Suprapubic skin (tissue), 4 donors: ENCODE measurements around the gene DIRAS1. TPM values are rescaled to one million over a fixed set of nuclear protein-coding genes. Genes with fewer than 3 reads are reported as not detected.
A peak's percentile ranks its signal among the peaks of the same experiment; 100 is the strongest.

Experiments used
- DNase-seq, 2 donors: peaks; one replicate each; pipeline ENCODE4 v3.0.0-alpha.2; 2019; ENCODE audit warnings: low spot score in 2 of 2
- H3K27ac ChIP-seq: fragments of 200-600 bp; sonication (generic); one replicate; pipeline ENCODE4 v1.5.1; 2019
- H3K27me3 ChIP-seq: fragments of 200-600 bp; sonication (generic); one replicate; pipeline ENCODE4 v1.5.1; 2019
- H3K36me3 ChIP-seq: fragments of 200-600 bp; sonication (generic); one replicate; pipeline ENCODE4 v1.5.1; 2019
- H3K4me1 ChIP-seq: fragments of 200-600 bp; sonication (generic); one replicate; pipeline ENCODE4 v1.5.1; 2019
- H3K4me3 ChIP-seq: fragments of 200-600 bp; sonication (generic); one replicate; pipeline ENCODE4 v1.5.1; 2019; ENCODE audit warnings: mild to moderate bottlenecking
- H3K9me3 ChIP-seq: fragments of 200-600 bp; sonication (generic); one replicate; pipeline ENCODE4 v1.5.1; 2019
- CTCF ChIP-seq, 2 donors: fragments of 200-600 bp in 1 of 2; fragments of 450-650 bp in 1 of 2; sonication (generic) in 1 of 2; IDR thresholded peaks; one replicate each; pipeline ENCODE4 v1.5.1; 2016 to 2019; ENCODE audit warnings: antibody characterized with exemption in 2 of 2, mild to moderate bottlenecking in 1 of 2, moderate library complexity in 1 of 2
- EP300 ChIP-seq: sonication (generic); formaldehyde crosslinking; IDR thresholded peaks from one replicate; pipeline ENCODE4 v1.6.1; 2017; ENCODE audit warnings: antibody characterized with exemption
- POLR2A ChIP-seq, 2 donors: fragments of 450-650 bp; IDR thresholded peaks; one replicate each; pipeline ENCODE4 v1.6.1; 2017; ENCODE audit warnings: antibody characterized with exemption in 2 of 2, mild to moderate bottlenecking in 2 of 2, moderate library complexity in 2 of 2
- POLR2AphosphoS5 ChIP-seq, 3 donors: sonication (generic); formaldehyde crosslinking; IDR thresholded peaks; one replicate each; pipeline ENCODE4 v1.6.1; 2017; ENCODE audit warnings: antibody characterized with exemption in 3 of 3
- WGBS: methylation state at CpG from one replicate; pipeline ENCODE4 v1.1.5; 2018; 5-methylcytosine and 5-hydroxymethylcytosine counted together
- total RNA-seq, 4 donors: library from RNA; depleted of rRNA; stranded (reverse); fragments of >200 nt; gene quantifications; one replicate each; pipeline ENCODE4 v1.1.0, GENCODE V29; 2016

The DIRAS1 gene
- total RNA-seq, 4 donors from 2014 or later, result 0.68 to 4.5 (median 2.1) TPM

GRCh38 chr19:2732883-2733282 lies 11.7 kb upstream of the DIRAS1 start:
- no peak for TF ChIP-seq POLR2AphosphoS5 (IDR thresholded peaks at IDR 0.05)
- no peak for TF ChIP-seq CTCF (IDR thresholded peaks at IDR 0.05)
- TF ChIP-seq POLR2A (IDR thresholded peaks at IDR 0.05), result no peak
- no peak for TF ChIP-seq EP300
- Histone ChIP-seq H3K27me3 (peaks cover 3% of the 10 kb centered on the region), H3K4me1 (peaks cover 8% of the 10 kb centered on the region), H3K9me3 (no peaks in the 10 kb centered on the region), H3K36me3 (peaks cover 46% of the 10 kb centered on the region), H3K4me3 (no peak overlapping the region), H3K27ac (no peak overlapping the region)
- no peak for DNase-seq
- WGBS, result 95% methylated on average over 10 of the region's 38 CpGs

GRCh38 chr19:2732157-2732725 lies 11.1 kb upstream of the DIRAS1 start:
- Histone ChIP-seq H3K36me3 (peaks cover 46% of the 10 kb centered on the region), H3K9me3 (no peaks in the 10 kb centered on the region), H3K27ac (no peak overlapping the region), H3K4me1 (peaks cover 8% of the 10 kb centered on the region), H3K4me3 (no peak overlapping the region), H3K27me3 (peaks cover 6% of the 10 kb centered on the region)
- no peak for DNase-seq
- TF ChIP-seq EP300, result no peak
- TF ChIP-seq POLR2AphosphoS5 (IDR thresholded peaks at IDR 0.05), result no peak
- 84% methylated on average over 5 of the region's 33 CpGs for WGBS

GRCh38 chr19:2731181-2731995 lies 10.2 kb upstream of the DIRAS1 start:
- Histone ChIP-seq H3K4me1 (peaks cover 15% of the 10 kb centered on the region), H3K36me3 (peaks cover 40% of the 10 kb centered on the region), H3K27ac (no peak overlapping the region), H3K27me3 (peaks cover 15% of the 10 kb centered on the region), H3K4me3 (no peak overlapping the region), H3K9me3 (no peaks in the 10 kb centered on the region)
- TF ChIP-seq EP300 (no peak), CTCF (IDR thresholded peaks at IDR 0.05) (no peak), POLR2A (IDR thresholded peaks at IDR 0.05) (no peak), POLR2AphosphoS5 (IDR thresholded peaks at IDR 0.05) (no peak)
- WGBS, result 87% methylated on average over 21 of the region's 41 CpGs
- peak in 1 of 2 donors; percentile 74 for DNase-seq

- no peaks in the 10 kb centered on the region for H3K9me3 ChIP-seq
- peak in 1 of 2 donors; percentile 74 for DNase-seq
- H3K36me3 ChIP-seq, result peaks cover 28% of the 10 kb centered on the region
- peaks cover 21% of the 10 kb centered on the region for H3K27me3 ChIP-seq
- no peak overlapping the region for H3K27ac ChIP-seq
- WGBS, result 89% methylated on average over 17 of the region's 26 CpGs
- H3K4me3 ChIP-seq, result no peak overlapping the region
- no peak for TF ChIP-seq POLR2A (IDR thresholded peaks at IDR 0.05)
- TF ChIP-seq EP300, result no peak
- no peak for TF ChIP-seq POLR2AphosphoS5 (IDR thresholded peaks at IDR 0.05)
- TF ChIP-seq CTCF (IDR thresholded peaks at IDR 0.05), result no peak
- peaks cover 15% of the 10 kb centered on the region for H3K4me1 ChIP-seq
Observed at GRCh38 chr19:2729943-2730818, 9.0 kb upstream of the DIRAS1 start.

- TF ChIP-seq CTCF (IDR thresholded peaks at IDR 0.05) (no peak), POLR2A (IDR thresholded peaks at IDR 0.05) (no peak), POLR2AphosphoS5 (IDR thresholded peaks at IDR 0.05) (no peak), EP300 (no peak)
- WGBS, result 88% methylated on average over 13 of the region's 23 CpGs
- no peaks in the 10 kb centered on the region for H3K9me3 ChIP-seq
- peaks cover 24% of the 10 kb centered on the region for H3K27me3 ChIP-seq
- H3K4me1 ChIP-seq, result peaks cover 10% of the 10 kb centered on the region
- peak in 1 of 2 donors; percentile 70 for DNase-seq
- no peak overlapping the region for H3K4me3 ChIP-seq
- H3K36me3 ChIP-seq, result peaks cover 20% of the 10 kb centered on the region
- H3K27ac ChIP-seq, result no peak overlapping the region
Observed at GRCh38 chr19:2728783-2729387, 7.7 kb upstream of the DIRAS1 start.
